ENCODE measurements around the gene SPINK4. TPM values are rescaled to one million over a fixed set of nuclear protein-coding genes. Genes with fewer than 3 reads are reported as not detected.

SPINK4 gene
- total and polyA plus RNA-seq, 2 donors (not counting 1 experiment from before 2014, with no cell fraction given): not detected

- H3K27ac ChIP-seq (ENCODE audit: low read length in 2 of 2): no peak overlapping the region
- TF ChIP-seq CTCF (IDR thresholded peaks at IDR 0.05) (no peak), EZH2 (IDR thresholded peaks at IDR 0.05; ENCODE audit: borderline replicate concordance, insufficient read depth, low read depth, low read length, poor library complexity, severe bottlenecking) (no peak)
- Mint-ChIP-seq H3K27ac (no peak overlapping the region), H3K27me3 (no peaks in the 10 kb centered on the region), H3K4me3 (no peak overlapping the region), H3K9me3 (ENCODE audit: insufficient read depth) (no peaks in the 10 kb centered on the region), H3K4me1 (peaks cover under 1% of the 10 kb centered on the region)
- no peak for ATAC-seq (ENCODE audit: low read depth)
- ChIA-PET POLR2A (no interaction called here), CTCF (interaction anchor here (1.3 kb wide), 1 partner anchor 16 kb away, joined by 4 read pairs; no protein-coding TSS in a partner anchor)
- H3K36me3 ChIP-seq (replicated peaks in 1 of 2; ENCODE audit: control extremely low read depth in 1 of 2, control insufficient read depth in 1 of 2, extremely low read depth in 1 of 2, insufficient read depth in 2 of 2, low read length in 1 of 2): peaks cover 14 to 73% of the 10 kb centered on the region in 2 experiments
- no peaks in the 10 kb centered on the region for H3K27me3 ChIP-seq (replicated peaks in 1 of 4; ENCODE audit: control extremely low read depth in 1 of 4, control insufficient read depth in 3 of 4, insufficient read depth in 4 of 4, low read length in 3 of 4)
- H3K9me3 ChIP-seq (ENCODE audit: control extremely low read depth in 1 of 3, control insufficient read depth in 2 of 3, insufficient read depth in 1 of 3, low read length in 2 of 3): no peaks in the 10 kb centered on the region
- H3K79me2 ChIP-seq (ENCODE audit: control insufficient read depth, insufficient read depth, low read length): peaks cover 13% of the 10 kb centered on the region
- peaks cover 0 to under 1% of the 10 kb centered on the region in 2 donors for H3K4me1 ChIP-seq (ENCODE audit: control insufficient read depth in 2 of 2, insufficient read depth in 2 of 2, low read length in 2 of 2)
- H3K9ac ChIP-seq (ENCODE audit: low read length): no peak overlapping the region
- no peak overlapping the region for H2AFZ ChIP-seq (ENCODE audit: insufficient read depth, low read depth, low read length, poor library complexity, severe bottlenecking)
- WGBS (ENCODE audit: insufficient coverage): 98% methylated on average over 7 of the region's 8 CpGs
- H3K4me2 ChIP-seq (replicated peaks; ENCODE audit: low read depth, low read length, poor library complexity, severe bottlenecking): no peak overlapping the region
- no peak for DNase-seq
- intact Hi-C loops (cut with micrococcal nuclease): no loop called here
- H4K20me1 ChIP-seq (ENCODE audit: control insufficient read depth, insufficient read depth, low read length, poor library complexity, severe bottlenecking): no peaks in the 10 kb centered on the region
- no peak overlapping the region for H3K4me3 ChIP-seq (ENCODE audit: control extremely low read depth in 1 of 5, extremely low read depth in 1 of 5, insufficient read depth in 1 of 5, low read depth in 2 of 5, low read length in 4 of 5)
Observed at GRCh38 chr9:33255014-33255413, 15.0 kb downstream of the SPINK4 start.

- Histone ChIP-seq H3K9ac (ENCODE audit: low read length) (no peak overlapping the region), H3K79me2 (ENCODE audit: control insufficient read depth, insufficient read depth, low read length) (peaks cover 15% of the 10 kb centered on the region), H3K27me3 (replicated peaks in 1 of 4; ENCODE audit: control extremely low read depth in 1 of 4, control insufficient read depth in 3 of 4, insufficient read depth in 4 of 4, low read length in 3 of 4) (no peaks in the 10 kb centered on the region), H4K20me1 (ENCODE audit: control insufficient read depth, insufficient read depth, low read length, poor library complexity, severe bottlenecking) (no peaks in the 10 kb centered on the region), H3K4me1 (ENCODE audit: control insufficient read depth in 2 of 2, insufficient read depth in 2 of 2, low read length in 2 of 2) (no peaks in the 10 kb centered on the region), H3K27ac (ENCODE audit: low read length in 2 of 2) (no peak overlapping the region), H3K9me3 (ENCODE audit: control extremely low read depth in 1 of 3, control insufficient read depth in 2 of 3, insufficient read depth in 1 of 3, low read length in 2 of 3) (no peaks in the 10 kb centered on the region), H3K4me3 (ENCODE audit: control extremely low read depth in 1 of 5, extremely low read depth in 1 of 5, insufficient read depth in 1 of 5, low read depth in 2 of 5, low read length in 4 of 5) (no peak overlapping the region), H3K4me2 (replicated peaks; ENCODE audit: low read depth, low read length, poor library complexity, severe bottlenecking) (no peak overlapping the region), H2AFZ (ENCODE audit: insufficient read depth, low read depth, low read length, poor library complexity, severe bottlenecking) (no peak overlapping the region), H3K36me3 (replicated peaks in 1 of 2; ENCODE audit: control extremely low read depth in 1 of 2, control insufficient read depth in 1 of 2, extremely low read depth in 1 of 2, insufficient read depth in 2 of 2, low read length in 1 of 2) (peaks cover 15 to 77% of the 10 kb centered on the region in 2 experiments)
- ChIA-PET POLR2A (no interaction called here), CTCF (no interaction called here)
- DNase-seq (no peak), ATAC-seq (ENCODE audit: low read depth) (no peak)
- H3K27me3 Mint-ChIP-seq: no peaks in the 10 kb centered on the region
- H3K27ac Mint-ChIP-seq: no peak overlapping the region
- TF ChIP-seq EZH2 (IDR thresholded peaks at IDR 0.05; ENCODE audit: borderline replicate concordance, insufficient read depth, low read depth, low read length, poor library complexity, severe bottlenecking): no peak
- no peak for TF ChIP-seq CTCF (IDR thresholded peaks at IDR 0.05)
- H3K9me3 Mint-ChIP-seq (ENCODE audit: insufficient read depth): no peaks in the 10 kb centered on the region
- 86% methylated on average over 3 of the region's 4 CpGs for whole genome bisulfite sequencing (ENCODE audit: insufficient coverage)
- H3K4me1 Mint-ChIP-seq: no peaks in the 10 kb centered on the region
- no peak overlapping the region for H3K4me3 Mint-ChIP-seq
- intact Hi-C loops (cut with micrococcal nuclease): no loop called here
Observed at GRCh38 chr9:33255471-33255870, 15.5 kb downstream of the SPINK4 start.
